Keratinocyte (primary cell): ENCODE data around the gene MTPN. TPM values are rescaled to one million over a fixed set of nuclear protein-coding genes. Genes with fewer than 3 reads are reported as not detected.

Source experiments
- DNase-seq: peaks from one replicate; pipeline ENCODE4 v3.0.0-alpha.2; 2011; ENCODE audit warnings: low read depth, missing footprints, low spot score
- FAIRE-seq: peaks from 2 replicates; lab custom pipeline; 2011; peaks lifted over from hg19 to GRCh38; lab: Jason Lieb, UNC
- H2AFZ ChIP-seq: 2 replicates; pipeline ENCODE4 v1.6.0; 2012; ENCODE audit warnings: low read length, control low read depth, inconsistent platforms; ENCODE audit not compliant: control insufficient read depth
- H3K27ac ChIP-seq: 2 replicates; pipeline ENCODE4 v1.5.1; 2011; ENCODE audit warnings: low read length; ENCODE audit not compliant: control insufficient read depth, insufficient read depth
- H3K27me3 ChIP-seq: 3 replicates; pipeline ENCODE4 v1.6.0; 2011; ENCODE audit warnings: low read length; ENCODE audit not compliant: control insufficient read depth, insufficient read depth; ENCODE audit errors: extremely low read depth
- H3K36me3 ChIP-seq, 2 experiments: 2 replicates in 1 of 2; 3 replicates in 1 of 2; pipeline ENCODE4 v1.5.1; 2011; ENCODE audit warnings: low read length in 2 of 2, mild to moderate bottlenecking in 1 of 2; ENCODE audit not compliant: control insufficient read depth in 2 of 2, insufficient read depth in 2 of 2; ENCODE audit errors: extremely low read depth in 1 of 2
- H3K4me1 ChIP-seq: 3 replicates; pipeline ENCODE4 v1.5.1; 2011; ENCODE audit warnings: low read length; ENCODE audit not compliant: control insufficient read depth, insufficient read depth; ENCODE audit errors: extremely low read depth
- H3K4me2 ChIP-seq: 3 replicates; pipeline ENCODE4 v1.6.0; 2011; ENCODE audit warnings: low read depth, low read length; ENCODE audit not compliant: control insufficient read depth, insufficient read depth; ENCODE audit errors: extremely low read depth
- H3K4me3 ChIP-seq, 3 experiments: fragments of 200-600 bp in 1 of 3; sonication (generic) in 1 of 3; 2 replicates in 2 of 3; 3 replicates in 1 of 3; pipeline ENCODE4 v1.5.1; 2011 to 2016; ENCODE audit warnings: low read length in 3 of 3, mild to moderate bottlenecking in 3 of 3, control low read depth in 2 of 3, inconsistent platforms in 1 of 3, low read depth in 1 of 3, mixed read lengths in 1 of 3, mixed run types in 1 of 3, moderate library complexity in 1 of 3; ENCODE audit not compliant: control insufficient read depth in 2 of 3, insufficient read depth in 2 of 3; ENCODE audit errors: extremely low read depth in 1 of 3
- H3K79me2 ChIP-seq: 2 replicates; pipeline ENCODE4 v1.6.0; 2012; ENCODE audit warnings: low read length; ENCODE audit not compliant: control insufficient read depth, insufficient read depth
- H3K9ac ChIP-seq: 3 replicates; pipeline ENCODE4 v1.6.0; 2011; ENCODE audit warnings: low read length; ENCODE audit not compliant: control insufficient read depth, insufficient read depth; ENCODE audit errors: extremely low read depth
- H3K9me1 ChIP-seq: 3 replicates; pipeline ENCODE4 v1.6.0; 2011; ENCODE audit warnings: low read length; ENCODE audit not compliant: control insufficient read depth, insufficient read depth; ENCODE audit errors: extremely low read depth
- H3K9me3 ChIP-seq: 2 replicates; pipeline ENCODE4 v1.5.1; 2012; ENCODE audit warnings: low read depth, low read length; ENCODE audit not compliant: control insufficient read depth
- H4K20me1 ChIP-seq: 3 replicates; pipeline ENCODE4 v1.6.0; 2011; ENCODE audit warnings: low read length; ENCODE audit not compliant: control insufficient read depth, insufficient read depth; ENCODE audit errors: extremely low read depth
- EZH2 ChIP-seq: IDR thresholded peaks from one replicate; pipeline ENCODE4 v1.6.1; 2012; ENCODE audit warnings: inconsistent platforms, mild to moderate bottlenecking, low read length, moderate library complexity
- dilution Hi-C: fragments of 300-500 bp; cut with MboI; formaldehyde crosslinking; loops from one replicate; pipeline ENCODE4 v1.7.0; 2020; ENCODE audit warnings: low sequenced_read_pairs; ENCODE audit not compliant: extremely low pct_ligation_motif_present
- polyA plus RNA-seq, 5 experiments: library from polyadenylated mRNA; depleted of rRNA in 3 of 5; stranded (reverse) in 3 of 5; stranded (forward) in 1 of 5; unstranded in 1 of 5; fragments of >200 nt; gene quantifications; 1 replicate in 1 of 5; 2 replicates in 3 of 5; 3 replicates in 1 of 5; pipeline versions ENCODE4 v1.2.1 to v1.2.3, GENCODE V29; 2011 to 2012; ENCODE audit warnings: missing spikeins in 2 of 5, low read depth in 1 of 5, low replicate concordance in 1 of 5
- TF ChIP-seq, protein P1 (sequence below), 3 experiments: IDR thresholded peaks in 1 of 3; conservative IDR thresholded peaks in 1 of 3; optimal IDR thresholded peaks in 1 of 3; 2 replicates in 2 of 3; 3 replicates in 1 of 3; pipeline versions ENCODE3 to v1.5.1; 2011; ENCODE audit warnings: low read length in 3 of 3, mild to moderate bottlenecking in 3 of 3, moderate library complexity in 2 of 3, control low read depth in 1 of 3, inconsistent platforms in 1 of 3; ENCODE audit not compliant: insufficient read depth in 2 of 3; ENCODE audit errors: extremely low read depth in 1 of 3

The MTPN gene
- polyA plus RNA-seq, 1 donor (not counting 4 experiments of a cell fraction or from before 2014, with no cell fraction given): 151 TPM

DNA sequence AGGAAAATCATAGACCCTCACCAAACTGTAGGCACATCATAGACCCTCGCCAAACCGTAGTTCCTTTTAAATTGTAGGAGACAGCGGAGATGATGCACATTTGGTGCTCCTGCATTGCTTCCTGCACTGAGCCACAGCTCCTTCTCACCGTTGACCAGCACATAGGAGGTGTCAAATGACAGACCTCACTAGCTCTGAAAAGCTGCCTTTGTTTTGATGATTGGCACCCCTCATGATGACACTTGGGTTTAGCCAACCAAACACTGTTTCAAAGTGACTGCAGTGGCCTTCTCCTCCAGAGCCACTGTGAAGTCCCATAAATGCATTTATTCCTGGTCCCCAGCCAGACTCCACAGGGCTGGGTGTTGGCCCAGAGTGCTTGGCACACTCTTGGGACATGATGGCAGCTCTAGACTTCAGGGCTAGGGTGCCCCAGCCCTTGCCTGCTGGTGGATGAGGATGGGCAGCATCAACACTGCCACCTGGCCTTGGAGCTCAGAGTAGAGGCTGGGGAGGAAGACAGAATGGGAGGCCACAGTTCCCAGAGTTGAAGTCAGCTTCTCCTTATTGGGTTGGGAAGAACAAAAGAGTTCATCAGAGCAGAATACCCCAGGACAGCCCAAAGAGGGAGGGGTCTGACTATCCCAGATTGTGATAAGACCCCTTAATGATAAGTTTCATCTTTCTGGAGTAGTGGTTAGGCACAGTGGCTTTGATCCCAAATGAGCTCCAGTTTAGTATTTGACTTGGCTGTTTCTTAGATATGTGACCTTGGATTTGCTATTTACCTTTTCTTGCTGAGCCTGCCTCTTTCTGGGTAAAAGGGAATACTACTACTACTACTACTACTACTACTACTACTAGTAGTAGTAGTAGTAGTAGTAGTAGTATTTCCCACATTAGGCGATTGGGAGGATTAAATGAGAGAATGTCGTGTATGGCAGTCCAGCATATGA is 75.3 kb downstream of the MTPN start:
- Histone ChIP-seq H3K9me1 (no peaks in the 10 kb centered on the region), H3K27ac (no peak overlapping the region), H3K4me3 (no peak overlapping the region), H3K4me1 (no peaks in the 10 kb centered on the region), H4K20me1 (no peaks in the 10 kb centered on the region), H3K9ac (no peak overlapping the region), H3K79me2 (no peaks in the 10 kb centered on the region), H3K9me3 (no peaks in the 10 kb centered on the region), H3K36me3 (no peaks in the 10 kb centered on the region), H3K4me2 (no peak overlapping the region), H3K27me3 (no peaks in the 10 kb centered on the region), H2AFZ (no peak overlapping the region)
- TF ChIP-seq EZH2: no peak
- TF ChIP-seq, protein P1, sequence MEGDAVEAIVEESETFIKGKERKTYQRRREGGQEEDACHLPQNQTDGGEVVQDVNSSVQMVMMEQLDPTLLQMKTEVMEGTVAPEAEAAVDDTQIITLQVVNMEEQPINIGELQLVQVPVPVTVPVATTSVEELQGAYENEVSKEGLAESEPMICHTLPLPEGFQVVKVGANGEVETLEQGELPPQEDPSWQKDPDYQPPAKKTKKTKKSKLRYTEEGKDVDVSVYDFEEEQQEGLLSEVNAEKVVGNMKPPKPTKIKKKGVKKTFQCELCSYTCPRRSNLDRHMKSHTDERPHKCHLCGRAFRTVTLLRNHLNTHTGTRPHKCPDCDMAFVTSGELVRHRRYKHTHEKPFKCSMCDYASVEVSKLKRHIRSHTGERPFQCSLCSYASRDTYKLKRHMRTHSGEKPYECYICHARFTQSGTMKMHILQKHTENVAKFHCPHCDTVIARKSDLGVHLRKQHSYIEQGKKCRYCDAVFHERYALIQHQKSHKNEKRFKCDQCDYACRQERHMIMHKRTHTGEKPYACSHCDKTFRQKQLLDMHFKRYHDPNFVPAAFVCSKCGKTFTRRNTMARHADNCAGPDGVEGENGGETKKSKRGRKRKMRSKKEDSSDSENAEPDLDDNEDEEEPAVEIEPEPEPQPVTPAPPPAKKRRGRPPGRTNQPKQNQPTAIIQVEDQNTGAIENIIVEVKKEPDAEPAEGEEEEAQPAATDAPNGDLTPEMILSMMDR (optimal IDR thresholded peaks at IDR 0.05 in 1 of 3, IDR thresholded peaks at IDR 0.05 in 1 of 3, conservative IDR thresholded peaks at IDR 0.05 in 1 of 3; ENCODE audit: extremely low read depth in 1 of 3, insufficient read depth in 2 of 3, low read length in 3 of 3): no peak
- DNase-seq (no peak), FAIRE-seq (no peak)
- dilution Hi-C loops: no loop called here

DNA sequence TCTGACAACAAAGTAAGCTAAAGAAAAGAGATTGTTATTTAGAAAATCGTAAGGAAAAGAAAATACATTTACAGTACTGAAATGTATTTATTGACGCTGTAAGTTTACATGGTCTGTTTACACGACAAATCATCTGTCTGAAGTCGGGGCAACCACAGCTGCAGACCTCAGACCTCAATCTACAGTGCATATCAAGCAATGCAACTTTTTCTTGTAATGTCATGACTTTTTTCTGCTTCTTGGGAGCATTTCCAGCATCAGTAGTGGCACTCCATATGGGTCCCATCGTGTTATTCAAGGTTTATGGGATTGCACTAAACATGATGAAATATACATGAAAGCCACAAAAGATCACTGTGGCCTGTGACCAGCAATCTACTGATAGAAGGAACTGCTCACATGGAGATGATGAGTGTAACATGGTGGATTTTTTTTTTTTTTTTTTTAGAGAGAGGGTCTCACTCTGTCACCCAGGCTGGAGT is 77.1 kb downstream of the MTPN start:
- DNase-seq (no peak), FAIRE-seq (no peak)
- H3K27me3 ChIP-seq: no peaks in the 10 kb centered on the region
- no peaks in the 10 kb centered on the region for H3K36me3 ChIP-seq
- H3K27ac ChIP-seq: no peak overlapping the region
- H3K9me3 ChIP-seq: no peaks in the 10 kb centered on the region
- TF ChIP-seq, protein P1 (optimal IDR thresholded peaks at IDR 0.05 in 1 of 3, IDR thresholded peaks at IDR 0.05 in 1 of 3, conservative IDR thresholded peaks at IDR 0.05 in 1 of 3; ENCODE audit: extremely low read depth in 1 of 3, insufficient read depth in 2 of 3, low read length in 3 of 3): no peak
- TF ChIP-seq EZH2: no peak
- no peaks in the 10 kb centered on the region for H3K9me1 ChIP-seq
- no peak overlapping the region for H3K9ac ChIP-seq
- H3K4me2 ChIP-seq: no peak overlapping the region
- H3K4me3 ChIP-seq: no peak overlapping the region
- dilution Hi-C loops: no loop called here
- no peak overlapping the region for H2AFZ ChIP-seq
- H4K20me1 ChIP-seq: no peaks in the 10 kb centered on the region
- no peaks in the 10 kb centered on the region for H3K4me1 ChIP-seq
- H3K79me2 ChIP-seq: no peaks in the 10 kb centered on the region
